Heart right ventricle (tissue), 16 donors: Measurements from ENCODE around the gene CBLB. TPM values are rescaled to one million over a fixed set of nuclear protein-coding genes. Genes with fewer than 3 reads are reported as not detected.
A peak's percentile ranks its signal among the peaks of the same experiment; 100 is the strongest.

Source experiments
- ATAC-seq, 8 donors: fragments of 200-7000 bp; cut with Tn5 transposase; one replicate each; pipeline ENCODE4 v1.9.1; 2020; ENCODE audit warnings: mild to moderate bottlenecking in 8 of 8, moderate library complexity in 8 of 8, moderate number of reproducible peaks in 1 of 8
- DNase-seq, 2 donors: peaks; one replicate each; pipeline ENCODE4 v3.0.0-alpha.2; 2020
- H3K27ac ChIP-seq, 10 donors: fragments of 200-600 bp; sonication (generic) in 2 of 10; one replicate each; pipeline versions ENCODE4 v1.5.0 to v1.8.0; 2020 to 2022; ENCODE audit warnings: mild to moderate bottlenecking in 3 of 10
- H3K27me3 ChIP-seq, 7 donors: fragments of 200-600 bp; one replicate each; pipeline ENCODE4 v1.8.0; 2021 to 2022; ENCODE audit warnings: mild to moderate bottlenecking in 2 of 7
- H3K36me3 ChIP-seq, 9 donors: fragments of 200-600 bp; sonication (generic) in 1 of 9; one replicate each; pipeline versions ENCODE4 v1.5.0 to v1.8.0; 2020 to 2022; ENCODE audit warnings: mild to moderate bottlenecking in 2 of 9
- H3K4me1 ChIP-seq, 9 donors: fragments of 200-600 bp; sonication (generic) in 1 of 9; one replicate each; pipeline versions ENCODE4 v1.5.0 to v1.8.0; 2020 to 2022; ENCODE audit warnings: mild to moderate bottlenecking in 4 of 9
- H3K4me3 ChIP-seq, 10 donors: fragments of 200-600 bp; sonication (generic) in 2 of 10; one replicate each; pipeline versions ENCODE4 v1.5.0 to v1.8.0; 2020 to 2022; ENCODE audit warnings: mild to moderate bottlenecking in 7 of 10, moderate library complexity in 2 of 10
- H3K9me3 ChIP-seq, 11 donors: fragments of 200-600 bp in 10 of 11; sonication (generic) in 2 of 11; one replicate each; pipeline versions ENCODE4 v1.5.0 to v1.8.0; 2013 to 2022; ENCODE audit warnings: mild to moderate bottlenecking in 2 of 11, control low read depth in 1 of 11, moderate library complexity in 1 of 11
- WGBS, 2 donors: extraction: QIAGEN DNeasy Blood & Tissue Kit; methylation state at CpG; one replicate each; pipeline ENCODE4 v1.1.7; 2013; ENCODE audit warnings: inconsistent platforms in 1 of 2; 5-methylcytosine and 5-hydroxymethylcytosine counted together
- intact Hi-C, 10 donors: fragments of 100-400 bp; cut with DNase I; formaldehyde crosslinking; loops; one replicate each; pipeline versions ENCODE4 v1.11.1 to v1.14.2; 2022
- polyA plus RNA-seq, 2 donors: library from polyadenylated mRNA; stranded (reverse); fragments of 200-250 nt; gene quantifications; one replicate each; pipeline ENCODE4 v1.2.3, GENCODE V29; 2013
- total RNA-seq, 10 donors: library from RNA; stranded (reverse); fragmentation: NEBNext Ultra II Directional in 3 of 10; extraction: Animal tissue kit (Norgen Biotek cat#: 25700) in 3 of 10; gene quantifications; one replicate each; pipeline versions ENCODE4 v1.2.1 to v1.2.4, GENCODE V29; 2021 to 2023
- TF ChIP-seq, protein P1 (sequence below), 9 donors: fragments of 200-600 bp; sonication (generic) in 2 of 9; IDR thresholded peaks; one replicate each; pipeline versions ENCODE4 v1.5.0 to v1.8.0; 2021 to 2022; ENCODE audit warnings: antibody characterized with exemption in 9 of 9, mild to moderate bottlenecking in 5 of 9, moderate library complexity in 1 of 9
- donor health status: Arrhythmogenic right ventricular cardiomyopathy.
- donor health status: ischemic (EF 13 %, LVEDD 7.1; RV severe dilation, severe dysfunction).
- donor health status: healthy with polysubstance abuse.
- donor health status: DM: no; HTN: yes; CAD: no.
- donor health status: DM: no; HTN: no; CAD: no.
- donor health status: ischemic (EF 25% LVEDD 6.9; RV normal size, moderate dysfunction).
- donor health status: ischemic (EF 25% LVEDD 5.7; RV mildly dilated, moderate dysfunction).
- donor health status: healthy.
- donor health status: DM: yes; HTN: yes; CAD: no.
- donor health status: Ischemic cardiomyopathy.
- donor health status: ischemic (EF 35%, LVEDD 5.7; RV mildly dilated, moderate dysfunction).
- donor health status: nonischemic (EF 11% LVEDD 7.7; RV severe dilation, severe dysfunction).
- donor health status: DM: yes; HTN: yes; CAD: no.
- donor health status: PGD.
- donor health status: ischemic (EF 29% LVEDD 5.4; RV normal size, mild dysfunction).
- donor health status: nonischemic (EF 23%, LVEDD 6.1; RV moderate dilation, normal function).

Gene CBLB
- total and polyA plus RNA-seq, 12 donors, result 14.2 to 72.7 (median 46.0) TPM

- intact Hi-C loops, result loop anchor here in 1 of 10 donors (10.0 kb wide), 1 partner anchor 598 kb away; no protein-coding TSS in a partner anchor
- DNase-seq, result no peak
- Histone ChIP-seq H3K36me3 (peaks cover 0 to 52% (median 7%) of the 10 kb centered on the region in 9 donors), H3K9me3 (peaks cover 0 to 3% (median 0%) of the 10 kb centered on the region in 11 donors), H3K27me3 (no peaks in the 10 kb centered on the region), H3K4me1 (peaks cover 0 to 57% (median 20%) of the 10 kb centered on the region in 9 donors), H3K4me3 (no peak overlapping the region), H3K27ac (peak overlapping the region in 5 of 10 donors; percentile 1 to 74 (median 37))
- TF ChIP-seq, protein P1, sequence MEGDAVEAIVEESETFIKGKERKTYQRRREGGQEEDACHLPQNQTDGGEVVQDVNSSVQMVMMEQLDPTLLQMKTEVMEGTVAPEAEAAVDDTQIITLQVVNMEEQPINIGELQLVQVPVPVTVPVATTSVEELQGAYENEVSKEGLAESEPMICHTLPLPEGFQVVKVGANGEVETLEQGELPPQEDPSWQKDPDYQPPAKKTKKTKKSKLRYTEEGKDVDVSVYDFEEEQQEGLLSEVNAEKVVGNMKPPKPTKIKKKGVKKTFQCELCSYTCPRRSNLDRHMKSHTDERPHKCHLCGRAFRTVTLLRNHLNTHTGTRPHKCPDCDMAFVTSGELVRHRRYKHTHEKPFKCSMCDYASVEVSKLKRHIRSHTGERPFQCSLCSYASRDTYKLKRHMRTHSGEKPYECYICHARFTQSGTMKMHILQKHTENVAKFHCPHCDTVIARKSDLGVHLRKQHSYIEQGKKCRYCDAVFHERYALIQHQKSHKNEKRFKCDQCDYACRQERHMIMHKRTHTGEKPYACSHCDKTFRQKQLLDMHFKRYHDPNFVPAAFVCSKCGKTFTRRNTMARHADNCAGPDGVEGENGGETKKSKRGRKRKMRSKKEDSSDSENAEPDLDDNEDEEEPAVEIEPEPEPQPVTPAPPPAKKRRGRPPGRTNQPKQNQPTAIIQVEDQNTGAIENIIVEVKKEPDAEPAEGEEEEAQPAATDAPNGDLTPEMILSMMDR (IDR thresholded peaks at IDR 0.05), result no peak
- peak in 3 of 8 donors; percentile 12 to 22 (median 19) for ATAC-seq
- WGBS, 2 donors, result 75 to 90% methylated on average over 3 of the region's 3 CpGs
Measured at GRCh38 chr3:105746231-105746996, 122.4 kb downstream of the CBLB start.

DNA sequence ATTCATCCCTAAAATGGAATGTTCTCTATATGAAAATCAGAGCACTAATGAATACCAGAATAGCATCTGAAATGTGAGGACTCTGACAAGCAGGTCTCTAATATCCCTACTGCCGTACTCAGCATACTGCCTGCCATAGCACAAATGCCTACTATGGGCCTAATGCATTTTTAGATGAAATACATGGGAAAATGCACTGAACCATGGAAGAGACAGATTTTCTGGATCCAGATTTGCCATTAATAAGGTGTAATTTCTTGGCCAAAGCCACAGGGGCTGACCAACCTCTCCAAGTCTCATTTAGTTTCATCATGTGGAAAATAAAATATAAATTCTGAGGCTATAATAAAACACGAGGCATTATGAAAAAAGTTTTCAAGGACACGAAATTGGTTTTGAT lies 123.8 kb downstream of the CBLB start:
- Histone ChIP-seq H3K36me3 (peaks cover 0 to 52% (median 7%) of the 10 kb centered on the region in 9 donors), H3K27me3 (no peaks in the 10 kb centered on the region), H3K27ac (peak overlapping the region in 1 of 10 donors; percentile 74), H3K9me3 (peaks cover 0 to 7% (median 0%) of the 10 kb centered on the region in 11 donors), H3K4me3 (no peak overlapping the region), H3K4me1 (peaks cover 0 to 44% (median 20%) of the 10 kb centered on the region in 9 donors)
- DNase-seq (no peak), ATAC-seq (no peak)
- intact Hi-C loops, result loop anchor here in 1 of 10 donors (10.0 kb wide), 1 partner anchor 600 kb away; no protein-coding TSS in a partner anchor
- TF ChIP-seq, protein P1 (IDR thresholded peaks at IDR 0.05), result no peak
- 90 to 94% methylated on average over 3 of the region's 3 CpGs for WGBS, 2 donors

DNA sequence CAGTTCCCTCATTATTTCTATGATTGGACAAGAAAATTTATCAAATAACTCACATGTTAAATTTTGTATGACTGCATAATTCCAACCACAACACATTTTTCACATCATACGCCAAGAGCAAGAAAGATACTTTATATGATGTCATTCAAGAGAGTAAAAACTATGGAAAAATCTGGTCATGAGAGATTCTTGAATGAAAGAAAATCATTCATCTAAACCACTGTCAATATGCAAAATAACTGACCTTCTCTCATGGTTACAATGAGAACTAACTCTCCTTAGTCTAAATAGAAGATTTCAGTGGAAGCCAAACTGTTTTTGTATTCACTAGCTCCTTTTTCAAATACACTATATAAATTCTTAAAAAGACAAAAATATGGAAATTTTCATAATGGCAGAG lies 124.6 kb downstream of the CBLB start:
- intact Hi-C loops, result loop anchor here in 1 of 10 donors (10.0 kb wide), 1 partner anchor 601 kb away; no protein-coding TSS in a partner anchor
- WGBS, 2 donors, result 92% methylated on average over 1 of the region's 1 CpG
- TF ChIP-seq, protein P1 (IDR thresholded peaks at IDR 0.05), result no peak

GRCh38 chr3:105733356-105733755 lies 135.5 kb downstream of the CBLB start:
- H3K27me3 ChIP-seq, result no peaks in the 10 kb centered on the region
- H3K27ac ChIP-seq, result no peak overlapping the region
- H3K4me1 ChIP-seq, result peaks cover 0 to 26% (median 3%) of the 10 kb centered on the region in 9 donors
- H3K4me3 ChIP-seq, result no peak overlapping the region
- TF ChIP-seq, protein P1 (IDR thresholded peaks at IDR 0.05), result no peak
- no peak for ATAC-seq
- intact Hi-C loops, result no loop called here
- H3K36me3 ChIP-seq, result peaks cover 0 to 91% (median 18%) of the 10 kb centered on the region in 9 donors
- WGBS, 2 donors, result 87 to 88% methylated on average over 2 of the region's 2 CpGs
- DNase-seq, result no peak
- peaks cover 0 to under 1% (median 0%) of the 10 kb centered on the region in 11 donors for H3K9me3 ChIP-seq

More for the DNA sequence above, 124.6 kb downstream of the CBLB start:
- H3K27me3 ChIP-seq, result no peaks in the 10 kb centered on the region
- peaks cover 0 to 57% (median 7%) of the 10 kb centered on the region in 9 donors for H3K36me3 ChIP-seq
- H3K4me1 ChIP-seq, result peaks cover 0 to 37% (median 16%) of the 10 kb centered on the region in 9 donors
- no peak overlapping the region for H3K27ac ChIP-seq
- ATAC-seq, result no peak
- peaks cover 0 to 7% (median 0%) of the 10 kb centered on the region in 11 donors for H3K9me3 ChIP-seq
- H3K4me3 ChIP-seq, result no peak overlapping the region
- no peak for DNase-seq
